HL-60/S4 treated with retinoic acid at 250 ng/mL for 4 days and 3 days (cell line): ENCODE results near the gene LRRC27.
"Not testable (repeated sequence)": the region's sequence is repeated elsewhere in the genome, so short reads cannot be mapped to it uniquely, and the experiment has no call there.

Experiments used
- in situ Hi-C: fragments of 300-500 bp; cut with MboI; formaldehyde crosslinking; loops from 2 replicates; pipeline ENCODE4 v1.7.0; 2022; ENCODE audit warnings: low sequenced_read_pairs

The LRRC27 gene

DNA sequence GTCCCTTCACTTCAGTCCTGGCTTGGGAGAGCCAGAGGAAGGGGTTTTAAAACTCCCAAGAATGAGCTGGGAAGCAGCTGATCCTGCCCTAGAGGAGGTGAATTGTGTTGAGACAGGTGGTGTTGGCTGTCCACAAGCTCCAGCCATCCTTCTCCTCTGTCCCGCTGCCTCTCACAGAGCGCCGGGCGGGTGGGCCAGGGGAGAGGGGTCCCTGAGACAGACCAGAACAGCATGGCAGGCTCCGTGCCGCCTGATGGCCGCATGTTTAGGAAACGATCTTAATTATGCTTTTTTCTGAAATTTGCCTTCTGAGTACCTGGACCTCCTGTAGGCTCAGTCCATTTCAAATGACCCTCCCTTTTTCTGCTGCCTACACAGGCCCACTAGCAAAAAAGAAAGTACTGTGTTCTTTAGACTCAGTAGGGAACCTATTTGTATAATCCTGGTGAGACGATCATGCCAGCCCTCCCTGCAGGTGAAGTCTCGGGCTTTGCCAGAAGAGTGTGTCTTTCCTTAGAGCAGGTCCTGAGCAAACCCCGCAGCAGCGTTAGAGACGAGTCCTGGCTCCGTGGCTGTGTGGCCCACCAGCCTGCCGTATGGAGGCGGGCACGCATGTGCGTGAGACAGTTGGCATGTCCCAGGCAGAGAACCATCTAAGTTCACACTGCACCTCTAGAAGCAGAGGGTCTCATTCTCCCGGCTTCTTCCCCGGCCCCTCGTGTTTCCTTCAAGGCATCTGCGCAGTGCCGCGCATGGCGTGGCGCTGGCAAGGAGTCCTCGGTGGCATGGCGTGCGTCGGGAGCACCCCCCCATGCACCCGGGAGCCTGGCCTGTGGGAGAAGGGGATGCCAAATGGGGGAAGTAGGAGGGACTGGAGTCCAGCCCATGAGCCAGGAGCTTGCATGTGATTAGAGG is 38.7 kb downstream of the LRRC27 start:
- in situ Hi-C loops, result no loop called here

DNA sequence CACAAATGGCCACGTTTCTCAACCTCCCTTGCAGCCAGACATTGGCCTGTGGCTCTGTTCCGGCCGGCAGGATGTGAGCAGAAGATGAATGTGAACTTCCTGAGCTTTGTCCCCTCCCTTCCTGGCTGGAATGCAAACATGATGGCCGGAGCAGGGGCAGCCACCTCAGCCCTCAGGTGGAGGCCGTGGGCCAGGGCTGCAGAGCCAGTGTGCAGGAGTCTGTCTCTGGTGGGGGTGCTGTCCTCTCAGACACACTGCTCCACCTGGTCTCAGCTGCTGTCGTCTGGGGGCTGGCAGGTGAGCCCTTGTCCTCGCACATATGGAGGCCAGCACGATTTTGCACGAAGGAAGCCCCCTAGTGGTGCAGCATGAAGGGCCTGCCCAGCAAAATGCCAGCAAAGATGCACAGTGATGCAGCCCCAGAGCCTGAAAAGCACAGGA is 39.7 kb downstream of the LRRC27 start:
- in situ Hi-C loops, result no loop called here

- in situ Hi-C loops, result no loop called here
Observed at GRCh38 chr10:132372516-132373095, 40.6 kb downstream of the LRRC27 start.

GRCh38 chr10:132373241-132373955 is 41.4 kb downstream of the LRRC27 start:
- in situ Hi-C loops, result no loop called here

DNA sequence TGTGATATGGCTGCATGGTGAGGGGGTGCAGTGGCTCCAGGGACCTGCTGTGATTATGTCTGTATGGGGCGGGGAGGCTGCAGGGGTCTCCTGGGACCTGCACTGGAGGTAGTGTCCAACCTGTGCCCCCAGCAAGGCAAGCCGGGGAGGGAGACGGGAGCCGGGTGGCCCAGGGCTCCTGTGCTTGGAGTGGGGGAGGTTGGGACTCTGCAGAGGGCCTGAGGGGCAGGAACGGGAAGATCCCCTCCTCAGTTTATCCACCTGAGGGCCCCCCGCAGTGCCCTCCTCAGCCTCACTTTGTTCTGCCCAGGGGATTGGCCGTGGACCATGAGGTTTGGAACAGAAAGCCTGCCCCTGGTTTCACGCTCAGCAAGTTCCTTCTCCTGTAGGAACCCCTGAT is 42.2 kb downstream of the LRRC27 start:
- in situ Hi-C loops, result no loop called here

DNA sequence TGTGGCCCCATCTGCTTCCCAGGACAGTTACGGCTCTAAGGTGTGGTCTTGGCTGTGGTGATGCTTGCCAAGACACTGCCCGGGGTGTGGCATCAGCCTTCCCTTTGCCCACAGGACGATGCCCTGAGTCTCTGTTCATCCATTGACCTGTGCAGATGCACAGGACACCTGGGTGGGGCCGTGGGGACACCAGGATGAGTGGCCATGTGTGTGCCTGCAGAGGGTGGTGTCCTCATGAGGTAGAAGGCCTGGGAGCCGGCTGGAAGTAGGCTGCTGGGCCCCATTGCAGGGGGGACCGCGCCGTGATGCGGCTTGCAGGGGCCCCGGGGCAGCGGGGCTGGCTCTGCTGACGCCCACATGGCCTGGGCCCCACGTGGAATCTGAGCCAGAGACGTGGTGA is 42.6 kb downstream of the LRRC27 start:
- in situ Hi-C loops, result no loop called here

- in situ Hi-C loops, result no loop called here
Observed at GRCh38 chr10:132375116-132375794, 43.3 kb downstream of the LRRC27 start.

- in situ Hi-C loops, result no loop called here
Observed at GRCh38 chr10:132375795-132376297, 43.9 kb downstream of the LRRC27 start.

DNA sequence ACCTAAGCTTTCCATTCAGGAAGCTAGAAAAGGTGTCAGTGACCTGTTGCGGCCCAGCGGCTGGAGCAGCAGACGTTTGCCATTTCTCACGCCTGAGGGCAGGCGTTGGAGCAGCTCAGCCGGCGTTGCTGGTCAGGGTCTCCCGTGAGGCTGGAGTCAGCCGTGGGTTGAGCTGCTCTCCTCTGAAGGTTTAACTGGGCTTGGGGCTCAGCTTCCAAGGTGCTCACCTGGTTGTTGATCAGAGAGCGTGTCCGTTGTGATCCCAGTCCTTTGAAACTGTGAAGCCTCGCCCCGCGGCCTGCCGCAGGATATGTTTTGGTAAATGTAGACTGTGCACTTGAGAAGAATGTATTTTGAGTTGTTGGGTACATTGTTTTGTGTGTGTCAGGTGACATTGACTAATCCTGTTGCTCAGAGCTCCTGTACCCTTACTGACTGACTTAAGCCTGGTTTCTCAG is 44.4 kb downstream of the LRRC27 start:
- in situ Hi-C loops, result no loop called here

DNA sequence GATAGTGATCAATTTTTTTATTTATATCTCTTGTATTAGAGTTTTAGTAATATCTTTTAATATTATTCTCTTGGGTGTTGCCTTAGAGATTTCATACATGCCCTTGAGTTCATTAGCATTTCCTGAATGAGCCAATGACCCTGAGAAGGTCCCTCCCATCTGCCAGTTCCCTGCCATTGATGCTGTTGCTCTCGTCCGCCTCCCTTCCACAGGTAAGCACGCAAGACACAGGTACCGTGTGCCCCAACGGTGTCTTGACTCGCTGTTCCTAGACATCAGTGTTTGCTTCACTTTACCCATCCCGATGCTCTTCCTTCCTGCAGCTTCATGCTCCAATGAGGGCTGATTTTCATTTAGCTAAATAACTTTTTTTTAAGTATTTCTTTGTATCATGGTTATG is 45.3 kb downstream of the LRRC27 start:
- in situ Hi-C loops, result no loop called here

GRCh38 chr10:132379026-132379425 is 47.0 kb downstream of the LRRC27 start:
- in situ Hi-C loops, result not testable (repeated sequence)

- in situ Hi-C loops, result not testable (repeated sequence)
Observed at GRCh38 chr10:132380986-132381385, 49.0 kb downstream of the LRRC27 start.

GRCh38 chr10:132381741-132382140 is 49.7 kb downstream of the LRRC27 start:
- in situ Hi-C loops, result no loop called here

- in situ Hi-C loops, result no loop called here
Observed at GRCh38 chr10:132382231-132382922, 50.4 kb downstream of the LRRC27 start.

DNA sequence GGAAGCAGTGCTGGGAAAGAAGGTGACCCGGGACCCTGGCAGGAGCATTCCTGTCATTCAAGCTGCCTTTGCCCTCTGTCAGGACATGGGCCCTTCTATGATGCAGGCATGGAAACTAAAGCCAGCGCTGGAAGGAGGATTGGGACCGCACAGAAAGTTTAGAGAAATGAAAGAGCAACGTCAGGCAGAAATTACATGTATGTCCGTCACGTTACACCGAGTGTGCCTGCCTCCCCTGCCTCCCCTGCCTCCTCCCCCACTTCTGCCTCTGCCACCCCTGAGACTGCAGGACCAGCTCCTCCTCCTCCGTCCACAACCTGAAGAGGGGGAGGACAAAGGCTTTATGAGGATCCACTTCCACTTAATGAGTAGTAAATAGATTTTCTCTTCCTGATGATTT is 51.1 kb downstream of the LRRC27 start:
- in situ Hi-C loops, result no loop called here

DNA sequence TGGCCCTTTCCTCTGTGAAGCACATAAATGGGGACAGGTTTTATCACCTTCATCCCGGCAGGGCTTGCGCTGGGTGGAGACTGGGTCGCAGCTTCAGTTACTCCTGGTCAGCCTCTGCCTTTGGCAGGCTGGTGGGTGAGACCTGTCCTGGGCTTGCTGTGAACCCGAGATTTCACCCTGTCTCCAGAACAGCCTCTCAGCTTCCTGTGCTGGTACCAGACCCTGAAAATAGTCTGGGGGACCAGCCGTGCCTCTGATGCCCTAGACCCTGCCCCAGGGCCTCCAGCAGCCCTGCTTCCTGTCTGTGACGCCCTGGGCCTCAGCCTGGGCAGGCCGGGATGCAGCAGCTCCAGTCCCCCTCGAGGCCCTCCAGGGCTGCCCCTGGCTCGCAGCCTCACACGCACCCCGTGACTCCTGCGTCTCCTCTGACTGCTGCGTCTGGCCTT is 51.8 kb downstream of the LRRC27 start:
- in situ Hi-C loops, result no loop called here

- in situ Hi-C loops, result no loop called here
Observed at GRCh38 chr10:132384618-132385388, 52.8 kb downstream of the LRRC27 start.

DNA sequence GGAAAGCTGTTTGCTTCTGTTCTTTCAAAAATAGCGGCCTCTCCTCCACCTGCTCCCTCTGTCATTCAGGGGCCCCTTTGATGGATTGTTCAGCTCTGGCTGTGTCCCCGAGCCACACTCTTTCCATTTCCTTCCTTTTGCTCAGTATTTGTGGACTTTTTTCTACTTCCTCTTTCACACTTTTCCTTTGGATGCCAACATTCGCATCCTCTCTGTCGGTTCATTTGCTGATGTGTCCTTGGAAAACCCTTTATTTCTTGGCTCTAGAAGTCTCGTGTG is 53.3 kb downstream of the LRRC27 start:
- in situ Hi-C loops, result no loop called here

- in situ Hi-C loops, result no loop called here
Observed at GRCh38 chr10:132385721-132386418, 53.9 kb downstream of the LRRC27 start.
